ENCODE data around the gene TRIM29. TPM values are rescaled to one million over a fixed set of nuclear protein-coding genes. Genes with fewer than 3 reads are reported as not detected.

The TRIM29 gene
- total RNA-seq, 2 donors from 2014 or later = not detected

- Mint-ChIP-seq H3K27me3 (peaks cover 25% of the 10 kb centered on the region), H3K36me3 (ENCODE audit: low read depth) (no peaks in the 10 kb centered on the region), H3K4me1 (no peaks in the 10 kb centered on the region), H3K9me3 (no peaks in the 10 kb centered on the region), H3K4me3 (no peak overlapping the region), H3K27ac (no peak overlapping the region)
- ATAC-seq (replicated peaks) = no peak
These were observed 74.1 kb downstream of the TRIM29 start for GRCh38 chr11:120063686-120064340.

- Mint-ChIP-seq H3K4me1 (no peaks in the 10 kb centered on the region), H3K27ac (no peak overlapping the region), H3K27me3 (peaks cover 27% of the 10 kb centered on the region), H3K9me3 (no peaks in the 10 kb centered on the region), H3K36me3 (ENCODE audit: low read depth) (no peaks in the 10 kb centered on the region), H3K4me3 (no peak overlapping the region)
- no peak for ATAC-seq (replicated peaks)
These were observed 75.4 kb downstream of the TRIM29 start for GRCh38 chr11:120062561-120062930.

- Mint-ChIP-seq H3K27ac (no peak overlapping the region), H3K4me3 (no peak overlapping the region), H3K36me3 (ENCODE audit: low read depth) (no peaks in the 10 kb centered on the region), H3K27me3 (peaks cover 29% of the 10 kb centered on the region), H3K9me3 (no peaks in the 10 kb centered on the region), H3K4me1 (no peaks in the 10 kb centered on the region)
- ATAC-seq (replicated peaks) = no peak
These were observed 76.0 kb downstream of the TRIM29 start for GRCh38 chr11:120061761-120062560.

Other genes with a start within 250 kb of the TRIM29 start
- gene OAF, start 72.9 kb upstream of the TRIM29 start, total RNA-seq = 1 to 10 TPM in 1 of 2 donors, under 1 TPM in 1; 0.97 to 1.3 TPM
- gene POU2F3, start 102.0 kb upstream of the TRIM29 start, total RNA-seq = under 1 TPM in 1 of 2 donors, not detected in 1; 0.13 TPM
- 1 to 10 TPM in 1 of 2 donors, under 1 TPM in 1; 0.13 to 1.2 TPM for gene TLCD5, start 187.2 kb upstream of the TRIM29 start, total RNA-seq
- 10 to 100 TPM; 12.9 to 21.5 TPM for gene ARHGEF12, start 198.3 kb upstream of the TRIM29 start, total RNA-seq